ENCODE measurements around the gene MIXL1.
"Not testable (repeated sequence)": the region's sequence is repeated elsewhere in the genome, so short reads cannot be mapped to it uniquely, and the experiment has no call there.

The MIXL1 gene

DNA sequence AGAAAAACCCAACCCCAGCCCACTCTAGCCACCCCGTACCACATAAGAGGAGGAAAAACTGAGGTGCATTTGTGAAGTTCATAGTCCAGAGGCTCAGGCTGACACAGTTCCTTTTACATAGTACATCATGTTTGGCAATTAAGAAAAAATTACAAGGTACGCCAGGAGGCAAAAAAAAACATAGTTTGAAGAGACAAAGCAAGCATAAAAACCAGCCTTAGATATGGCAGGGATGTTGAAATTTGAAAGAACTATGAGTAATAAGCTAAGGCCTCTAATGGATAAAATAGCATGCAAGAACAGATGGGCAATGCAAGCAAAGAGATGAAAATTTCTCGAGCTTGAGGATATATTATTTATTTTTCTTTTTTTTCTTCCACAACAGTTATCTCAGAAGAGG, 31.9 kb downstream of the MIXL1 start:
- H3F3A ChIP-seq (ENCODE audit: insufficient read depth, low read length), result peaks cover 5% of the 10 kb centered on the region; the same call in 1 of the 2 replicates
- no peaks in the 10 kb centered on the region for H3K27me3 ChIP-seq (ENCODE audit: insufficient read depth, low read length)
- H2AFZ ChIP-seq (ENCODE audit: low read length), result no peak overlapping the region
- H3K4me3 ChIP-seq (ENCODE audit: low read depth, low read length, poor library complexity, severe bottlenecking), result no peak overlapping the region
- no peak overlapping the region for H3K4me2 ChIP-seq (ENCODE audit: low read length)
- peaks cover 7% of the 10 kb centered on the region for H3K4me1 ChIP-seq (ENCODE audit: insufficient read depth, low read length, severe bottlenecking)
- H3K36me3 ChIP-seq (ENCODE audit: insufficient read depth, low read length), result peaks cover 35% of the 10 kb centered on the region
- no peak overlapping the region for H3K9ac ChIP-seq (ENCODE audit: low read length)
- H3K27ac ChIP-seq (ENCODE audit: low read depth, low read length, poor library complexity, severe bottlenecking), result no peak overlapping the region
- H3K9me2 ChIP-seq (ENCODE audit: low read depth, low read length), result no peaks in the 10 kb centered on the region
- no peak for TF ChIP-seq EZH2 (IDR thresholded peaks at IDR 0.05; ENCODE audit: borderline replicate concordance, low read length)
- TF ChIP-seq, protein P1, sequence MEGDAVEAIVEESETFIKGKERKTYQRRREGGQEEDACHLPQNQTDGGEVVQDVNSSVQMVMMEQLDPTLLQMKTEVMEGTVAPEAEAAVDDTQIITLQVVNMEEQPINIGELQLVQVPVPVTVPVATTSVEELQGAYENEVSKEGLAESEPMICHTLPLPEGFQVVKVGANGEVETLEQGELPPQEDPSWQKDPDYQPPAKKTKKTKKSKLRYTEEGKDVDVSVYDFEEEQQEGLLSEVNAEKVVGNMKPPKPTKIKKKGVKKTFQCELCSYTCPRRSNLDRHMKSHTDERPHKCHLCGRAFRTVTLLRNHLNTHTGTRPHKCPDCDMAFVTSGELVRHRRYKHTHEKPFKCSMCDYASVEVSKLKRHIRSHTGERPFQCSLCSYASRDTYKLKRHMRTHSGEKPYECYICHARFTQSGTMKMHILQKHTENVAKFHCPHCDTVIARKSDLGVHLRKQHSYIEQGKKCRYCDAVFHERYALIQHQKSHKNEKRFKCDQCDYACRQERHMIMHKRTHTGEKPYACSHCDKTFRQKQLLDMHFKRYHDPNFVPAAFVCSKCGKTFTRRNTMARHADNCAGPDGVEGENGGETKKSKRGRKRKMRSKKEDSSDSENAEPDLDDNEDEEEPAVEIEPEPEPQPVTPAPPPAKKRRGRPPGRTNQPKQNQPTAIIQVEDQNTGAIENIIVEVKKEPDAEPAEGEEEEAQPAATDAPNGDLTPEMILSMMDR (IDR thresholded peaks at IDR 0.05; ENCODE audit: low read length), result no peak
- peaks cover 9% of the 10 kb centered on the region for H3K9me3 ChIP-seq (ENCODE audit: low read length)
- no peaks in the 10 kb centered on the region for H4K20me1 ChIP-seq (ENCODE audit: insufficient read depth, low read length)
- H3K79me2 ChIP-seq (ENCODE audit: insufficient read depth, low read length), result no peaks in the 10 kb centered on the region

DNA sequence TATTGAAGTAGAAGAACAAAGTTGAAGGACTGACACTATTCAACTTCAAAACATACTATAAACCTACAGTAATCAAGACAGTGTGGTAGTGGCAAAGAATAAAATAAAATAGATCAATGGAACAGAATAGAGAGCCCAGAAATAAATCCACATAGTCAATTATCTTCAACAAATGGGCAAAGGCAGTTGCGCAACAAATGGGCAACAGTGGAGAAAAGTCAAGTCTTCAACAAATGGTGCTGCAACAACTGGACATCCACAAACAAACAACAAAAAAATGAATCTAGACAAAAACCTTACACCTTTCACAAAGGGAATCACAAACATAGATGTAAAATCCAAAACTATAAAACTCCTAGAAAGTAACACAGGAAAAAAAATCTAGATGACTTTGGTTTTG, 38.4 kb downstream of the MIXL1 start:
- H2AFZ ChIP-seq (ENCODE audit: low read length), result no peak overlapping the region
- H3K4me1 ChIP-seq (ENCODE audit: insufficient read depth, low read length, severe bottlenecking), result no peaks in the 10 kb centered on the region
- H3K9me2 ChIP-seq (ENCODE audit: low read depth, low read length), result no peaks in the 10 kb centered on the region
- no peaks in the 10 kb centered on the region for H4K20me1 ChIP-seq (ENCODE audit: insufficient read depth, low read length)
- peaks cover 65% of the 10 kb centered on the region for H3K36me3 ChIP-seq (ENCODE audit: insufficient read depth, low read length)
- no peak overlapping the region for H3K4me3 ChIP-seq (ENCODE audit: low read depth, low read length, poor library complexity, severe bottlenecking)
- H3K9me3 ChIP-seq (ENCODE audit: low read length), result peaks cover 21% of the 10 kb centered on the region
- TF ChIP-seq, protein P1 (IDR thresholded peaks at IDR 0.05; ENCODE audit: low read length), result no peak
- TF ChIP-seq EZH2 (IDR thresholded peaks at IDR 0.05; ENCODE audit: borderline replicate concordance, low read length), result no peak
- no peaks in the 10 kb centered on the region for H3F3A ChIP-seq (ENCODE audit: insufficient read depth, low read length)
- no peak overlapping the region for H3K9ac ChIP-seq (ENCODE audit: low read length)
- no peaks in the 10 kb centered on the region for H3K27me3 ChIP-seq (ENCODE audit: insufficient read depth, low read length)
- H3K27ac ChIP-seq (ENCODE audit: low read depth, low read length, poor library complexity, severe bottlenecking), result no peak overlapping the region
- H3K79me2 ChIP-seq (ENCODE audit: insufficient read depth, low read length), result no peaks in the 10 kb centered on the region
- H3K4me2 ChIP-seq (ENCODE audit: low read length), result no peak overlapping the region

DNA sequence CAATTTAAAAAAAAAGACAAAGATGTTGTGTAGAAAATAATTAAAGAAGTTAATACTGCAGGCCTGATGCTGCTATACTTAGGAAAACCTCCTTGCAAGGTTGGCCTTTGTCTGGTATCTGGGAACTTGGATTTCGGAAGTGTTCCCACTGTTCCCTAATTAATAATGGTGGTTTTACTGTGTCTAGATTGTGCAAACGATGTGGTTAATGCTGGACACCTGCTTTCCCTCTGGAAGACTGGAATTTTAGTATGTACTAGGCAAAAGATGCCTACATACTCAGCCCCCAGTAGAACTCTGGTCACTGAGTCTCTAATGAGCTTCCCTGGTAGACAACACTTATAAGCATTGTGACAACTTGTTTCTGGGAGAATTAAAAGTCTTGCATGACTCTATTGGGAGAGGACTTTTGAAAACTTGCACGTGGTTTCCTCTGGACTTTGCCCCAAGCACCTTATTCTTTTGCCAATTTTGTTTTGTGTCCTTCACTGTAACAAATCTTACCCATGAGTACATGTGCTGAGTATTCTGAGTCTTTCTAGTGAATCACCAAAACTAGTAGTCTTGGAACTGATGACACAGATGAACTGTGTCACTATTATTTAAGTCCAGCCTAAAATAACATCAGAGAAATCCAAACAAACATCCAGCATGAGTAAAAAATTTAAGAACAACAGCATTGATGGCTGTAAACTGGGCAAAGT, 45.1 kb downstream of the MIXL1 start:
- no peak overlapping the region for H3K4me3 ChIP-seq (ENCODE audit: low read depth, low read length, poor library complexity, severe bottlenecking)
- no peak overlapping the region for H3K27ac ChIP-seq (ENCODE audit: low read depth, low read length, poor library complexity, severe bottlenecking)
- no peaks in the 10 kb centered on the region for H3K9me3 ChIP-seq (ENCODE audit: low read length)
- H3K4me1 ChIP-seq (ENCODE audit: insufficient read depth, low read length, severe bottlenecking), result no peaks in the 10 kb centered on the region
- H2AFZ ChIP-seq (ENCODE audit: low read length), result no peak overlapping the region
- no peaks in the 10 kb centered on the region for H3K9me2 ChIP-seq (ENCODE audit: low read depth, low read length)
- no peak overlapping the region for H3K4me2 ChIP-seq (ENCODE audit: low read length)
- TF ChIP-seq, protein P1 (IDR thresholded peaks at IDR 0.05; ENCODE audit: low read length), result no peak
- no peak for TF ChIP-seq EZH2 (IDR thresholded peaks at IDR 0.05; ENCODE audit: borderline replicate concordance, low read length)
- H3K9ac ChIP-seq (ENCODE audit: low read length), result no peak overlapping the region
- no peaks in the 10 kb centered on the region for H3K27me3 ChIP-seq (ENCODE audit: insufficient read depth, low read length)
- H4K20me1 ChIP-seq (ENCODE audit: insufficient read depth, low read length), result no peaks in the 10 kb centered on the region
- H3F3A ChIP-seq (ENCODE audit: insufficient read depth, low read length), result no peaks in the 10 kb centered on the region
- no peaks in the 10 kb centered on the region for H3K79me2 ChIP-seq (ENCODE audit: insufficient read depth, low read length)
- H3K36me3 ChIP-seq (ENCODE audit: insufficient read depth, low read length), result peaks cover 37% of the 10 kb centered on the region

DNA sequence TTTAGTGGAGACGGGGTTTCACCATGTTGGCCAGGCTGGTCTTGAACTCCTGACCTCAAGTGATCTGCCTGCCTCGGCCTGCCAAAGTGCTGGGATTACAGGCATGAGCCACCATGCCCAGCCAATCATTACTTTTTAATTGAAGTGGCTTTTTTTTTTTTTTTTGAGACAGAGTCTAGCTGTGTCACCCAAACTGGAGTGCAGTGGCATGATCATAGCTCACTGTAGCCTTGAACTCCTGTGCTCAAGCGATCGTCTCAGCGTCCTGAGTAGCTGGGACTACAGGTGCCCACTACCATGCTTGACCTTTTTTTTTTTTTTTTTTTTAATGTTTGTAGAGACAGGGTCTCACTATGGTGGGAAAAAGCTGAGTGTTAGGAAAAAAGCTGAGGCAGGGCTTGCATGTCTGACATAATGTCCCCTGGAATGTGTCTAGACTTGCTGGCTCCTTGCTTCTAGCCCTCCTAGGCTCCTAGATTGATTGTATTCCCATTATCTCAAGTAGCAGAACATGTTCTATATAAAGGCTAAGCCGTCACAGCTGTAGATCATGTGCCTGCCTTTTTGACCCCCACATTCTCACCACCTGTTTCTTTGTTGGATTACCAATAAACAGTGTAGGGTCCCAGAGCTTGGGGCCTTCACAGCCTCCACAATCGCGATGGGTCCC, 48.9 kb downstream of the MIXL1 start:
- H3F3A ChIP-seq (ENCODE audit: insufficient read depth, low read length); H4K20me1 ChIP-seq (ENCODE audit: insufficient read depth, low read length); H3K4me1 ChIP-seq (ENCODE audit: insufficient read depth, low read length, severe bottlenecking); H3K27ac ChIP-seq (ENCODE audit: low read depth, low read length, poor library complexity, severe bottlenecking); H3K9me2 ChIP-seq (ENCODE audit: low read depth, low read length); H3K4me3 ChIP-seq (ENCODE audit: low read depth, low read length, poor library complexity, severe bottlenecking); H3K79me2 ChIP-seq (ENCODE audit: insufficient read depth, low read length); H3K4me2 ChIP-seq (ENCODE audit: low read length); H3K9me3 ChIP-seq (ENCODE audit: low read length); H3K9ac ChIP-seq (ENCODE audit: low read length); H3K27me3 ChIP-seq (ENCODE audit: insufficient read depth, low read length); H2AFZ ChIP-seq (ENCODE audit: low read length): not testable (repeated sequence)
- H3K36me3 ChIP-seq (ENCODE audit: insufficient read depth, low read length), result peaks cover 56% of the 10 kb centered on the region
